ENCODE measurements around the gene ZNF483. TPM values are rescaled to one million over a fixed set of nuclear protein-coding genes. Genes with fewer than 3 reads are reported as not detected.

Gene ZNF483
- 1.4 TPM in 1 of 2 replicates, not detected in the other for total RNA-seq

GRCh38 chr9:111525056-111525977 is at the start of gene ZNF483:
Gene ZNF483, plus strand, starts transcription at chr9:111525179. Its CDS starts 2,217 bp downstream, at chr9:111527396.

GRCh38 chr9:111483858-111484571 is 41.0 kb upstream of the ZNF483 start, which contains the start of gene ECPAS:
Gene ECPAS, minus strand, starts transcription at chr9:111484383. Its CDS starts 11,465 bp downstream, at chr9:111472918.

GRCh38 chr9:111599092-111599954 is 74.3 kb downstream of the ZNF483 start, which contains the start of gene PTGR1:
Gene PTGR1, minus strand, starts transcription at chr9:111599647. Its CDS starts 2,225 bp downstream, at chr9:111597422.

Other genes with a start within 250 kb of the ZNF483 start
- gene OR2K2, start 195.0 kb upstream of the ZNF483 start, total RNA-seq, result not detected in 2 replicates
- 57.1 and 57.7 TPM in 2 replicates for gene ECPAS, start 40.8 kb upstream of the ZNF483 start, total RNA-seq
- 106 and 114 TPM in 2 replicates for gene PTGR1, start 74.5 kb downstream of the ZNF483 start, total RNA-seq
- gene DNAJC25, start 106.2 kb downstream of the ZNF483 start, total RNA-seq, result 8.9 and 9.7 TPM in 2 replicates
- gene GNG10, start 136.4 kb downstream of the ZNF483 start, total RNA-seq, result 115 and 125 TPM in 2 replicates

All from myometrial cell (primary cell).